ENCODE results near the gene CYTIP.

GRCh38 chr2:157447741-157448140 lies 3.9 kb upstream of the CYTIP start:
- TF ChIP-seq EP300 (IDR thresholded peaks at IDR 0.05) (no peak), CTCF (IDR thresholded peaks at IDR 0.05) (no peak), POLR2A (IDR thresholded peaks at IDR 0.05) (no peak), POLR2AphosphoS5 (IDR thresholded peaks at IDR 0.05) (no peak)

Data from sigmoid colon (tissue), 4 donors.